Right lobe of liver (tissue), 4 donors: Measurements from ENCODE around the gene TRIM63.

Experiments
- CTCF ChIP-seq, 4 donors: fragments of 200-600 bp in 3 of 4; fragments of 450-650 bp in 1 of 4; IDR thresholded peaks; one replicate each; pipeline versions ENCODE4 v1.5.1 to v1.8.0; 2016 to 2022; ENCODE audit warnings: antibody characterized with exemption in 4 of 4, mild to moderate bottlenecking in 2 of 4
- POLR2A ChIP-seq: fragments of 450-650 bp; IDR thresholded peaks from one replicate; pipeline ENCODE4 v1.6.1; 2017; ENCODE audit warnings: antibody characterized with exemption, mild to moderate bottlenecking
- donor health status: DM: no; HTN: no; CAD: no.
- donor health status: DM: no; HTN: no; CAD: no.
- donor health status: DM: no; HTN: yes; CAD: no.

- TF ChIP-seq CTCF (IDR thresholded peaks at IDR 0.05): no peak
- no peak for TF ChIP-seq POLR2A
Measured at GRCh38 chr1:26083208-26083607, 15.8 kb upstream of the TRIM63 start.
